HG03159 (cell line): ENCODE data around the gene ORC1.

Experiments used
- ATAC-seq: cut with Tn5 transposase; IDR thresholded peaks from one replicate; pipeline ENCODE4 v1.9.1; 2021; ENCODE audit warnings: mild to moderate bottlenecking, moderate library complexity; ENCODE audit not compliant: unreplicated experiment

ORC1 gene

GRCh38 chr1:52346653-52347052, 57.6 kb downstream of the ORC1 start:
- no peak for ATAC-seq

- no peak for ATAC-seq
Measured at GRCh38 chr1:52345252-52345651, 59.0 kb downstream of the ORC1 start.

GRCh38 chr1:52343979-52344378, 60.2 kb downstream of the ORC1 start:
- ATAC-seq: no peak

- no peak for ATAC-seq
Measured at GRCh38 chr1:52341655-52342260, 62.5 kb downstream of the ORC1 start.

GRCh38 chr1:52337439-52337838, 66.8 kb downstream of the ORC1 start:
- no peak for ATAC-seq

GRCh38 chr1:52334906-52335528, 69.2 kb downstream of the ORC1 start:
- ATAC-seq: no peak

GRCh38 chr1:52332411-52332810, 71.8 kb downstream of the ORC1 start:
- no peak for ATAC-seq

- ATAC-seq: no peak
Measured at GRCh38 chr1:52328615-52329014, 75.6 kb downstream of the ORC1 start.

GRCh38 chr1:52325786-52326185, 78.4 kb downstream of the ORC1 start:
- no peak for ATAC-seq

- no peak for ATAC-seq
Measured at GRCh38 chr1:52323731-52324130, 80.5 kb downstream of the ORC1 start.
